PC-9 (cell line): Measurements from ENCODE around the gene STAT5B.

Source experiments
- EZH2 ChIP-seq: fragments of 200-600 bp; sonication (generic); IDR thresholded peaks from 2 replicates; pipeline ENCODE4 v1.8.0; 2017; ENCODE audit warnings: antibody characterized with exemption, low read depth
- TF ChIP-seq, protein P1 (sequence below): fragments of 200-600 bp; sonication (generic); conservative IDR thresholded peaks from 2 replicates; pipeline ENCODE4 v1.6.1; 2017; ENCODE audit warnings: mixed run types, antibody characterized with exemption, mild to moderate bottlenecking, moderate library complexity

DNA sequence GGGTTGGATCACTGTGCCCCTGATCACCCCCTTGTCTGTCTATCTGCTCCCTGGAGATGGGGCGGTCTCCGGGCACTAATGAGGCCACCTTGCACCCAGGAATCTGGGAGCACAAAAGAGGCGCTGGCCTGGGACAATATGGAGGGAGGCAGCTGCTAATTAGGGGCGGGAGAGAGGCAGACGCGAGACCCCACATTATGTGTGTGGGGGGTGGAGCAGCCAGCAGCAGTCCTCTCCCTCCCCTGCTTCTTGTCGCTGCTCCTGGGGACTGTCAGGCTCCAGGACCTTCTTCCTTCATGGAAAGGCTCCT is 90.6 kb downstream of the STAT5B start:
- TF ChIP-seq, protein P1, sequence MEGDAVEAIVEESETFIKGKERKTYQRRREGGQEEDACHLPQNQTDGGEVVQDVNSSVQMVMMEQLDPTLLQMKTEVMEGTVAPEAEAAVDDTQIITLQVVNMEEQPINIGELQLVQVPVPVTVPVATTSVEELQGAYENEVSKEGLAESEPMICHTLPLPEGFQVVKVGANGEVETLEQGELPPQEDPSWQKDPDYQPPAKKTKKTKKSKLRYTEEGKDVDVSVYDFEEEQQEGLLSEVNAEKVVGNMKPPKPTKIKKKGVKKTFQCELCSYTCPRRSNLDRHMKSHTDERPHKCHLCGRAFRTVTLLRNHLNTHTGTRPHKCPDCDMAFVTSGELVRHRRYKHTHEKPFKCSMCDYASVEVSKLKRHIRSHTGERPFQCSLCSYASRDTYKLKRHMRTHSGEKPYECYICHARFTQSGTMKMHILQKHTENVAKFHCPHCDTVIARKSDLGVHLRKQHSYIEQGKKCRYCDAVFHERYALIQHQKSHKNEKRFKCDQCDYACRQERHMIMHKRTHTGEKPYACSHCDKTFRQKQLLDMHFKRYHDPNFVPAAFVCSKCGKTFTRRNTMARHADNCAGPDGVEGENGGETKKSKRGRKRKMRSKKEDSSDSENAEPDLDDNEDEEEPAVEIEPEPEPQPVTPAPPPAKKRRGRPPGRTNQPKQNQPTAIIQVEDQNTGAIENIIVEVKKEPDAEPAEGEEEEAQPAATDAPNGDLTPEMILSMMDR = no peak
- no peak for TF ChIP-seq EZH2
